A673 (cell line): ENCODE data around the gene FAM171A2.

Experiments used
- EZH2 ChIP-seq: fragments of 200-600 bp; sonication (generic); IDR thresholded peaks from 2 replicates; pipeline ENCODE4 v1.6.1; 2017; ENCODE audit warnings: borderline replicate concordance, low read depth, mild to moderate bottlenecking, mixed read lengths, antibody characterized with exemption, low read length; ENCODE audit not compliant: poor library complexity, severe bottlenecking
- TF ChIP-seq, protein P1 (sequence below): fragments of 300-800, 200-600 bp; sonication (generic); conservative IDR thresholded peaks from 2 replicates; pipeline ENCODE4 v1.5.1; 2017; ENCODE audit warnings: low read depth, mild to moderate bottlenecking, antibody characterized with exemption, low read length, moderate library complexity, mixed read lengths

DNA sequence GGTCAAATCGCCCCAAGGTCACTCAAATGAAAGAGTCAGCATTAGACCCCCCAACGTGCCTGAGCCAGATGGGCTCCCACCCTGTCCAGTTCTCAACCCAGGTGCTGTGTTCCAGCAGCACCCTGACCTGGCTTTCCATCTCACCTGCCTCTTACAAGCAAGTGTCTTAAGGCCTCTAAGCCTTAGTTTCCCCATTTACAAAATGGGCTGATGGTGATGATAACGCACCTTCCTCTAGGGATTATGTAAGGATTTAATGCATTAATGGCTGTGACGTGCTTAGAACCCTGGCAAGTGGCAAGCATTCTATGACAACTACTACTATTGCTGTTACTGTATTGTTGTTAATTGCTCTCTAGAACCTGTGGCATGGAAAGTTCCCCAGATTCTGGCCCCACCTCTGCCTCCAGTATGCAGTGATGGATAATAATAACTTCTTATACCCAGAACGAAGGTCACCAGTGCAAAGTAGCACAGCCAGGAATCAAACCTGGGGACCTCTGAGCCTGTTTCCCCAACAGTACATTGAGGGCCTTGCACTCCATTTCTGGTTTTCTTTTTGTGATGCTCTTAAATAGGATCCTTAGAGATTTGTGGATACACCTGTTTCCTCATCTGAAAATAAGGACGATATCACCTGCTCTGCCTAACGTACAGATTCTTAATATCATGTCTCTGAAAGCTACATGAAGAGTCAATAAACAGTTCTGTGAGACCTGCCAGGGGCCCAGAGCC, 35.8 kb downstream of the FAM171A2 start:
- TF ChIP-seq, protein P1, sequence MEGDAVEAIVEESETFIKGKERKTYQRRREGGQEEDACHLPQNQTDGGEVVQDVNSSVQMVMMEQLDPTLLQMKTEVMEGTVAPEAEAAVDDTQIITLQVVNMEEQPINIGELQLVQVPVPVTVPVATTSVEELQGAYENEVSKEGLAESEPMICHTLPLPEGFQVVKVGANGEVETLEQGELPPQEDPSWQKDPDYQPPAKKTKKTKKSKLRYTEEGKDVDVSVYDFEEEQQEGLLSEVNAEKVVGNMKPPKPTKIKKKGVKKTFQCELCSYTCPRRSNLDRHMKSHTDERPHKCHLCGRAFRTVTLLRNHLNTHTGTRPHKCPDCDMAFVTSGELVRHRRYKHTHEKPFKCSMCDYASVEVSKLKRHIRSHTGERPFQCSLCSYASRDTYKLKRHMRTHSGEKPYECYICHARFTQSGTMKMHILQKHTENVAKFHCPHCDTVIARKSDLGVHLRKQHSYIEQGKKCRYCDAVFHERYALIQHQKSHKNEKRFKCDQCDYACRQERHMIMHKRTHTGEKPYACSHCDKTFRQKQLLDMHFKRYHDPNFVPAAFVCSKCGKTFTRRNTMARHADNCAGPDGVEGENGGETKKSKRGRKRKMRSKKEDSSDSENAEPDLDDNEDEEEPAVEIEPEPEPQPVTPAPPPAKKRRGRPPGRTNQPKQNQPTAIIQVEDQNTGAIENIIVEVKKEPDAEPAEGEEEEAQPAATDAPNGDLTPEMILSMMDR = no peak
- no peak for TF ChIP-seq EZH2
